ENCODE results near the gene ACTA2. TPM values are rescaled to one million over a fixed set of nuclear protein-coding genes. Genes with fewer than 3 reads are reported as not detected.

The ACTA2 gene
- total RNA-seq, 4 donors from 2014 or later: 340 to 708 (median 458) TPM

DNA sequence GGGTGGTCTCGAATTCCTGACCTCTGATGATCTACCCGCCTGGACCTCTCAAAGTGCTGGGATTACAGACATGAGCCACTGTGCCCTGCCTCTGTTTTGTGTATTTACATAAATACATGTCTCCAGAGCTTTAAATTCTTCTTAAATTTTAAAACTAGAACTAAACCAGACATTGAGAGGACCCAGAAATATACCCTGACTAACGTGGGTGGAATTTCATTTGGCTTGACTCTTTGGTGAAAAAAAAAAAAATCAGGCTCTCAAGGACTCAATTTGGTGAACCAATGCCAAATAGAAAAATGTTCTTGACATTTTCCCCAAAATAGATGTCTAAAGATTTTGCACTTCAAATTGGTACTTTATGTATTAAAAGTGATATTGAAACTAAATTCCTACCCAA is 21.4 kb upstream of the ACTA2 start:
- Histone ChIP-seq H3K36me3 (no peaks in the 10 kb centered on the region), H3K27me3 (no peaks in the 10 kb centered on the region), H3K4me3 (no peak overlapping the region), H3K4me1 (peaks cover 0 to 47% (median 5%) of the 10 kb centered on the region in 4 donors), H3K27ac (peak overlapping the region in 3 of 4 donors; percentile 67 to 84 (median 72)), H3K9me3 (no peaks in the 10 kb centered on the region)
- DNase-seq (ENCODE audit: low spot score in 2 of 2): no peak
- TF ChIP-seq, protein P1, sequence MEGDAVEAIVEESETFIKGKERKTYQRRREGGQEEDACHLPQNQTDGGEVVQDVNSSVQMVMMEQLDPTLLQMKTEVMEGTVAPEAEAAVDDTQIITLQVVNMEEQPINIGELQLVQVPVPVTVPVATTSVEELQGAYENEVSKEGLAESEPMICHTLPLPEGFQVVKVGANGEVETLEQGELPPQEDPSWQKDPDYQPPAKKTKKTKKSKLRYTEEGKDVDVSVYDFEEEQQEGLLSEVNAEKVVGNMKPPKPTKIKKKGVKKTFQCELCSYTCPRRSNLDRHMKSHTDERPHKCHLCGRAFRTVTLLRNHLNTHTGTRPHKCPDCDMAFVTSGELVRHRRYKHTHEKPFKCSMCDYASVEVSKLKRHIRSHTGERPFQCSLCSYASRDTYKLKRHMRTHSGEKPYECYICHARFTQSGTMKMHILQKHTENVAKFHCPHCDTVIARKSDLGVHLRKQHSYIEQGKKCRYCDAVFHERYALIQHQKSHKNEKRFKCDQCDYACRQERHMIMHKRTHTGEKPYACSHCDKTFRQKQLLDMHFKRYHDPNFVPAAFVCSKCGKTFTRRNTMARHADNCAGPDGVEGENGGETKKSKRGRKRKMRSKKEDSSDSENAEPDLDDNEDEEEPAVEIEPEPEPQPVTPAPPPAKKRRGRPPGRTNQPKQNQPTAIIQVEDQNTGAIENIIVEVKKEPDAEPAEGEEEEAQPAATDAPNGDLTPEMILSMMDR (IDR thresholded peaks at IDR 0.05): no peak
- TF ChIP-seq POLR2A (IDR thresholded peaks at IDR 0.05): no peak
- TF ChIP-seq EP300 (IDR thresholded peaks at IDR 0.05): no peak
- WGBS, 2 donors: 60 to 67% methylated on average over 3 of the region's 3 CpGs

DNA sequence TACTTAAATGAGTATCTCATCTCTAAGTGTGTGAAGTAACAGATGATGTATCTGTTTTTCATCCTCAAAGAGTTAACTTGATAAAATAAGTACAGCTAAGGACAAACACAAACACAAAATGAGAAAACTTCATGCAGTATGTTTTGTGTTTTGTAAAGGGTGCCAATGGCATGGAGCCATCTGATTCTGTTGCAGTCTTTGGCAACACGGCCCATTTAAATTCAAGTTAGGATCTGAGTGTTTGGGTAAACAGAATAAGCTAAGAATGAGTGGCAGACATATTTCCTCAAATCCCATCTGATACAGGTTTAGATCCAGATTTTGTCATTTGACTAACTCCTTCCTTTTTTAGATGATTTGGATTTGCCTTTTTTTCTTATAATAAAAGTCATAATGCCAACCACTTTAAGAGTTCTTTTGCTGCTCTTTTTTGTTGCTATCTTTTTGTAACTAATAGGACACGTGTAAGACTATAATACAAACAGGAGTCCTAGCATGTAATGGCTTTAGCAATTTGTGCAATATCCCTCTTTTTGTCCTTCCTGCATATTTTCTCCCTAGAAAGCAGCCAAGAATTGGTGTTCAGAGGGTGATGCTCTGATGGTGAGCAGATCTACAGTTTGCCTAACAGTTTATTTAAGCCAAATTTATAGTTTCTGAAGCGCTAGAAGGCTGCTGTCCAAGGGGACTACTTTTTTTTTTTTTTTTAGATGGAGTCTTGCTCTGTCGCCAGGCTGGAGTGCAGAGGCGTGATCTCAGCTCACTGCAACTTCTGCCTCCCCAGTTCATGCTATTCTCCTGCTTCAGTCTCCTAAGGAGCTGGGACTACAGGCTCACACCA is 18.9 kb upstream of the ACTA2 start:
- peaks cover 0 to 55% (median 5%) of the 10 kb centered on the region in 4 donors for H3K4me1 ChIP-seq

DNA sequence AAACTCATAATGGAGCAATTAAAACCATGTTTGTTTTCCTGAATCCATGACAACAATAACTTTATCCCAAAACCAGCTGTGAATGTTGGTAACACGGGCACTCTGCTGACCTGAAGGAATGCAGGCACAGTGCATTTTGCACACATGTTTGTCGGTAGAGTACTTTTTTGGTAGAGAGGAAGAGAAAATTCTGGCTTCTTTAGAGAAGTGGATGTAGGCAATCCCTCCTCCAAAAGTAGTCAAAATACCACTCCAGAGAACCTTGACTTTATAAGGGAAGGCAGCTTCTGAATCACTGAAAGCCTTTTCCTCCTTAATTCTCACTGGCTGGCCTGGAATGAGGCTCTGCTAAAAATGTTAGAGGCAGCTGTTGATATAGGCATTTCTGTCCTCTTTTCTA is 15.8 kb upstream of the ACTA2 start:
- Histone ChIP-seq H3K4me1 (peaks cover 0 to 37% (median 0%) of the 10 kb centered on the region in 4 donors), H3K9me3 (no peaks in the 10 kb centered on the region), H3K4me3 (no peak overlapping the region), H3K36me3 (no peaks in the 10 kb centered on the region), H3K27me3 (no peaks in the 10 kb centered on the region), H3K27ac (no peak overlapping the region)
- TF ChIP-seq, protein P1 (IDR thresholded peaks at IDR 0.05): no peak
- no peak for TF ChIP-seq POLR2A (IDR thresholded peaks at IDR 0.05)
- TF ChIP-seq EP300 (IDR thresholded peaks at IDR 0.05): no peak
- 36 to 45% methylated on average over 2 of the region's 2 CpGs for WGBS, 2 donors
- no peak for DNase-seq (ENCODE audit: low spot score in 2 of 2)

More for the DNA sequence above, 18.9 kb upstream of the ACTA2 start:
- no peak overlapping the region for H3K4me3 ChIP-seq
- H3K36me3 ChIP-seq: no peaks in the 10 kb centered on the region
- H3K27ac ChIP-seq: peak overlapping the region in 2 of 4 donors; percentile 37 to 46
- no peak for TF ChIP-seq EP300 (IDR thresholded peaks at IDR 0.05)
- TF ChIP-seq, protein P1 (IDR thresholded peaks at IDR 0.05): no peak
- TF ChIP-seq POLR2A (IDR thresholded peaks at IDR 0.05): no peak
- no peak for DNase-seq (ENCODE audit: low spot score in 2 of 2)
- no peaks in the 10 kb centered on the region for H3K27me3 ChIP-seq
- H3K9me3 ChIP-seq: no peaks in the 10 kb centered on the region
- WGBS, 2 donors: 54 to 55% methylated on average over 5 of the region's 5 CpGs

DNA sequence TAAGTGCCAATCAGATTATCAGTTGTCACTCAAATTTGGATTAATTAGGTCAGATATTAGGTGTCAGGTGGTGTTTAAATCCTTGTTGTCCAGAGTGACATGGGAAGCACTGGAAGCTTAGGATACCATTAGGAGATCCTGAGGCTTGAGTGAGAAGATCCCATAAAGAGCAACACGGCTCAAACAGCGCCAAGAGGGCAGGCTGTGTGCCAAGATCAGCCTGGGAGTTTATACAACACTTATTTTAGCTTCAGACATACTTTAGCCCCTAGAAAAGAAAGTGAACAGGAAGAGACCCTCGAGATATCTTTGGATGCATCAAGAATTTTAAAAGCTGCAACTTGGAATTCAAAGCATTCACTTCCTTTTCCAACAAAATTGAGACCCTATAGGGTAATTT is 14.2 kb upstream of the ACTA2 start:
- no peaks in the 10 kb centered on the region for H3K36me3 ChIP-seq
- H3K27me3 ChIP-seq: no peaks in the 10 kb centered on the region
- no peaks in the 10 kb centered on the region for H3K9me3 ChIP-seq
- no peak overlapping the region for H3K4me3 ChIP-seq
- H3K4me1 ChIP-seq: peaks cover 0 to 32% (median 0%) of the 10 kb centered on the region in 4 donors
- peak in 1 of 2 donors; percentile 30 for DNase-seq (ENCODE audit: low spot score in 2 of 2)
- H3K27ac ChIP-seq: no peak overlapping the region
- TF ChIP-seq, protein P1 (IDR thresholded peaks at IDR 0.05): no peak
- TF ChIP-seq EP300 (IDR thresholded peaks at IDR 0.05) (no peak), POLR2A (IDR thresholded peaks at IDR 0.05) (no peak)
- 33 to 34% methylated on average over 3 of the region's 3 CpGs for WGBS, 2 donors

DNA sequence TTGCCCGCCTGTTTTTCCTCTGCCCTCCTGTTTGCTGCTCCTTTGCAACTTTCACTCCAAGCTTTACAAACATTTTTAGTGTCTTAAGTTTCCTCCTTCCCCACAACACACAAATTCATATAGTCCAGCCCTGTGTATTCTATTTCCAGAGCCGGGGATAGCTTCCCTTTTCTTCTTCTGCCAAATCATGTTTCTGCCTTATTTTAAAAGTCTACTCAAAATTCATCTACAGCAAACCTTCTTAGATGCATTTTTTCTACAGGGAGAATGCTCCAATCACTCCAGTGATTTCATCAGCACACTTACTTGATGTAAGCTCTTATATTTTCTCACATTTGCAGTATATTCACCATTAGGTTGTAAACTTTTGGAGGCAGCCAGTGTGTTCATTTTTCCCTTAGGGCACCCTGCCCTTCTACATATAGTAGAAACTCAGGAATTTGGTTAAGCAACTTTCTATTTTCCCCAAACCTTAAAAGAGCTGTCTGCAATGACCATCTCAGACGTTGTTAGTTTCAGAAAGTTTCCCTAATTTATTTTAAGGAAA is 12.4 kb upstream of the ACTA2 start:
- no peak for DNase-seq (ENCODE audit: low spot score in 2 of 2)
- no peaks in the 10 kb centered on the region for H3K27me3 ChIP-seq
- H3K27ac ChIP-seq: no peak overlapping the region
- TF ChIP-seq POLR2A (IDR thresholded peaks at IDR 0.05): no peak
- TF ChIP-seq, protein P1 (IDR thresholded peaks at IDR 0.05): no peak
- no peak for TF ChIP-seq EP300 (IDR thresholded peaks at IDR 0.05)
- no peaks in the 10 kb centered on the region for H3K36me3 ChIP-seq
- WGBS, 2 donors: 56 to 68% methylated on average over 3 of the region's 3 CpGs
- H3K4me1 ChIP-seq: peaks cover 0 to 20% (median 0%) of the 10 kb centered on the region in 4 donors
- H3K9me3 ChIP-seq: no peaks in the 10 kb centered on the region
- H3K4me3 ChIP-seq: no peak overlapping the region

All from tibial nerve (tissue), 4 donors.